Stimulated activated CD8-positive, alpha-beta memory T cell treated with anti-CD3 and anti-CD28 coated beads, Interleukin-2, amount 100 ng/mL, for 48 hours (primary cell): ENCODE data around the gene PDE4D.

Experiments used
- DNase-seq, 2 donors: peaks; one replicate each; pipeline ENCODE4 v3.0.0-alpha.2; 2020; ENCODE audit warnings: low read depth in 2 of 2

PDE4D gene

DNA sequence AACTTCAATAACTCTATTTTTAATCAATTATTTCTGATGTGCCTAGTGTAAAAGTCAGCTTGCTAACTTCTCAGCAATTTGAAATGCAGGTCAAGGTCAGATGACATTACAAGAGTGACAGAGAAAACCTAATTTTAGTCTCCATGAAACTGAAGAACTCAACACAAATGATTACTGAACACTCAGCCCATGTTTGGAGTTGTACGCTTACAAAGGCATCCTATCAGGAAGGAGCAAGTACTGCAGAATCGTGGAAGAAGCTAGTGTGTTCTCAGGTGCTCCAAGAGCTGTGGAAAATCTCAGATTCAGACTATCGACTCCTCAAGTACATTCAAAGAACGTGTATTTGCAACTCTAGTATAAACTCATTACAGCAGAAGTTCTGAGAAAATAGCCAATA is 526.7 kb downstream of the PDE4D start:
- no peak for DNase-seq

DNA sequence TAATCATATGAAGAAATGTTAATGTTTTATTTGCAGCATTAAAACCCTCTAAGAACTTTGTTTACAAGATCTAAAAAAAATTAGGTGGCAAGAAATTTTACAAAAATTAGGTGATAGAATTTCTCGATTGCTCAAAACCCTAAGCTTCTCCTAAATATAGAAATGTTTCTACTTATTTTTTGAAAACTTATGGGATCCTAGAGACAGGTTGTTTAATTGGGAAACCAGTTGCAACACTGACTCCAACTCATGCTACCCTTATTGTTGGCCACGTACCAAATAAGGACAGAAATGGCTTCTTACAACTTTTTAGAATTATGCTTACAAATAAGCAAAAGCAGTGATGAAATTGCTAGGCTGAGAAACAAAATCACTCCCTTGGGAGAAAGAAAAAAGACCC is 531.1 kb downstream of the PDE4D start:
- no peak for DNase-seq

DNA sequence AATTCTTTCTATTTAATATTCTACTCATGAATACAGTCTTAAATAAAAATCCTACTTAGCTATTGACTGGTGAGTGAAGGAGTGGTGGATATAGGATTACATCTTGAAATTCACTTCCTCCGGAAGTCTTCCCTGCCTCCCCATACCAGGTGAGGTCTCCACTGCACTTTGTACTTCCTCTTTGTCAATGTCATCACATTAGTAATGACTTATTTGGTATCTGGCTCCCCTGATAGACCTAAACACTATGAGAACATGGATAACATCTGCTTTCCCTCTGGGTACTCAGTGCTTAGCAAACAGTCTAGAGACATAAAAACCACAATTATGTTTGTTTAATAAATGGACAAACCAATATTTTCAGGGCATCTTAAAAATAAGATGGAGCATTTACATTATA is 532.1 kb downstream of the PDE4D start:
- DNase-seq = no peak

DNA sequence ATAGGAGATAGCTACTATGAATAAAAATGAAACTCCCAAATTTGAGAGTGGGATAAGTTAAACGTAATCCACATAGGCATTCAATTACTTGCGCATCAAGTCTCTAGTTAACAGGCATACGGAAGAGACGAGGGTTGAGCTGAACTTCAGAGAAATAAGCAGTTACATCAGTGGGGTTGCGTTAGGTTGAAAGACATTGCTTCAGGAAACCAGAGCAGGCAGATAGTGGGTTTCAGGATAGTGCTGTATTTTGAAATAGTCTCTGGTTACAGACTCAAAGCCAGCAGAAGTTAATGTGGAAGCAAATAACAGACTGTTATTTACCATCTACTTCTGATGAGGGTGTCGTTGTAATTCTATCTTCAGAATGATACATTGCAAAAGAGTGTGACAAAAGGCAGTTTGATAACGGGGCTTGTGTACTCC is 533.4 kb downstream of the PDE4D start:
- DNase-seq = no peak

DNA sequence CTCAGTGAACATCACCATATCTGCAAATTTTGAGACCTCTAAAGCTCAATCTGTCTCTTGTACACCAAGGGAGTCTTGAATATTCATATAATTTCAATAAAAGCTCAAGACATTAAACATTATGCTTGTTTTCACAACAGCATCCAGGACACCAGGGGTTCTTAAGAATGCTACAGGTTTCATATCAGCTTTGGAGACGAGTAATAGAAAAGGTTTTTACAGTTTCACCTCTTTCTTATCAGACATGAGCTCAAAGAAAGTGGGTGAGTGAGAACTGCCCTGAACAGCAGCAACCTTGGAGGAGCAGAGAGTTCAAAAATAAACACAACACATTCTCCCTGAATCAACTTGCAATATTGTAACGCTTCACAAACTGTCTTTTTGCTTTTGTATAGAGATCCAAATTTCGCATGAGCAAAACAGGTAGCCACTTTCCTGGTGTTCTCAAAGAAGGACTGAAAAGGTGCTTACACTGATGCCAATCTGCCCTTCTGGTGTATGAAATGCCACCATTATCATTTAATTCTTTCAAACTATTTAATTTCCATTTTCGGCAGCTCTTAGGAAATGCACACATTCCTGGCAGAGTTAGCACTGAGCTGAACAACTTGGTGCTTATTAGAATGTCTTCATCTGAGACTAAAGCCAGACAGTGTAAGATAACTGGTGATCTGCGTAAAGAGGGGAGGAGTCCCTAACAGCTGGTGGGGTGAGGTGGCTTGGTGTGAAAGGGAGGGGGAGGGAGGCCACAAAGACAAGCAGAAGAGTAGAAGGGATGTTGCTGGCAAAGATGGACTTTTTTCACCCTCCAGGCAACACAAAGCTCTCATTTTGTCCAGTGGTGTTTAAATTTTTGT is 535.3 kb downstream of the PDE4D start:
- DNase-seq = no peak

DNA sequence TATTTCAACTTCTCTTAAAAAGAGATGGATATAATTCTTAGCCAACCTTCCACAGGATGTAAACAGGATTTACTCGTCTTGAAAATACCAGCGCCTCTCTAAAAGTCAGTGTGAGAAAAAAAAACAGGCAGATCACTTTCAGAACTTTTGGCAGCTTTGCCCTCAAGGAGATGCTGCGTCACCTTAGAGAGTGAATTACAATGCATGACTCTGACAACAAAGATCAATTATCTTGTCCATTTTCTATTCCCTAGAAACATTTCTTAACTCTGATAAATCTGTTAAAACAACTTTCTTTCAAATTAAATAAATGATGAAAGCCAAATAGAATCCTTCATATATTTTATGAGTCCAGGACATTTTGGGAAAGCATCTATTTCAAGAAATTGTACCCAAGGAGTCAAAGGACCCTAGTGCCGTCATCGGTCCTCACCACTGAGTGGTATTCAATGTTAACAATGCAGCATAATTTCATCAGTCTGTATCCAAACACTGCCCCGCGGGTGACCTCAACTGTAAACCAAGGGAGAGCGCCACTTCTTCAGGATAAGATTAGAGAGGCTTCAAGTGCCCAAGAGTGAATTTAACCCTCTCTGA is 536.0 kb downstream of the PDE4D start:
- DNase-seq = no peak

DNA sequence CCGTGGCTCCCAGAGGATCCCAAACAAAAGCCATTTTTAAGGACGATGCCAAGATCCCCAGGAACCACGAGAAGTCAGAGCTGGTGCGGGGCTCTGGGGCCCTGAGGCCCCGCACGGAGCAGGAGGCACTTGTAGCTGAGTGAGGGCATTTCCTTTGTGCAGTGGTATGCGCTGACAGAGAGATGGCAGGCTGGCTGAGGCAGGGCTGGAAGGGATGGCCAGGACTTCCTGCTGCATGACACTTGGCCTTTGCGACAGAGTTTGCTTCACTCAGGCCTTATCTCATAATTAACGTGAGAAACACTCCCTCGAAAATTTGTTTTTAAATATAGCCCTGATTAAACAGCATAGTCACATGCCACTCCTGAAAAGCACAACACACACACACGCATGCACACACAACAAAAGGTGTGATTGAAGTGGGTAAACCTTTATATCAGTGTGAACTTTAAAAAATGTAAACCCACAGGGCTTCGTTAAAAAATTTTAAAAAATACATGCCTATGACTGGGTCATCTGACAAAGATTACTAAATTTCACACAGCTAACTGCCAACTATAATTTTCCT is 536.6 kb downstream of the PDE4D start:
- DNase-seq = no peak

DNA sequence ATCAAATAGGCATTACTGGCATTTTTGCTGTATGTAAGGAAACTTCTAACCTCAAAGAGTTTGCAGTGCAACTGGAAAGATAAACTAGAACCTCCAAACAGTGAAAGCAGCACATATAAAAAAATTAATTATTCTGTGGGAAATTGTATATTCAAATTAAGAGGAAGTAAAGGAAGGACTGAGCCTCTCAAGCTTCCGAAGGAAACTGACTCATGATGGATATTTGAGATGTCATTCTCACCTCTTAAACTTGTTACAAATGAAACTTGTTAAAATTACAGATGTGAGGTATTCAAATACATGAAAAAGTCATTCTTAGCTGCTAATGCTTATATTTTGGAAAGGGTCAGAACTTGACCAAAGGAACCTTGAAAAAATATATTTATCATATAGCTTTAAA is 538.7 kb downstream of the PDE4D start:
- DNase-seq = no peak

DNA sequence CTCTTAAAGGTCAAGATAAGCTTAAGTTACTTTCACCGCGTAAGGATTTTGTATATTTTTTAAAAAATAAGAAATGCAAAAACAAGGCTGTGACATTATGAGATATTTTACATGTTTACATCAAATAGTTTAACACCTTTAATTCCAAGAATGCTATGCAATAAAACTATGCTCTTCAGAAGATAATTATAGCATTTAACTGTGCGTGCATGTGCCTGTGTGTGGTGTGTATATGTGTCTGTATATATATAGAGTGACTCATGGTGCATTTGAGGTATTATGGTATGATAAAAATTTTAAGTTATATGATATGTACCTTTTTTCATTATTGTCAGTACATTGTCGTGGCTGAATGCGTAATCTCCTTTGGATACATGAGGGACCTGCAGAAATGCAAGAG is 539.3 kb downstream of the PDE4D start:
- no peak for DNase-seq

DNA sequence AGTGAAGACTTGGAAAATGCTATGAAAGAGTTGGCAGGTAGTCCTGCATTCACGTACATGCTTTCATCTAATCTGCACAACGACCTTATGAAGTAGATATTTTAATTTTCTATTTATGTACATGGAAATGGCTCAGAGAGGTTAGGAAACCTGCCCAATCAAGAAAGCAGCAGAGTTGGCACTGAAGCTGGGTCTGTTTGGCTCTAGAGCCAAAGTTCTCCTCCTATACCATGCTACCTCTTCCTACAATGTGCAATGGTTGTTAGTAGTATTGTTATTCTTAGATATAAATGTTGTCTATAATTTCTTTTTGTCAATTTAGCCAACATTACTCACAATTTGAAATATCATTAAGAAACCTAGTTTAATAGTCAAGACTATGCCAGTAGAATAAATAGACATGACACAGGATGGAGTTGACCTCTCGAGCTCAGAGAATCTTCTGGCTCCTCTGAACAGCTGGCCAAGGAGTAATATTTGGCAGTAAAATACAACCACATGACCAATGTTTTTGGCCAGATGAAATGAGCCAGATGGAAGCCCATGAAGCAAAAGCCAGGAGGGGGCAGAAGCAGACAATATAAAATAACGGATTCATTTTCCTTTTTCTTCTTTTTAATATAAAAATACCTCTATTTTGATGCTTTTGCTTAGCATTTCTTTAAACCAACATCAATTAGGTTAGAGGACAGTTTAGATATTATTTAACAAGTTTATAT is 542.3 kb downstream of the PDE4D start:
- DNase-seq = no peak

DNA sequence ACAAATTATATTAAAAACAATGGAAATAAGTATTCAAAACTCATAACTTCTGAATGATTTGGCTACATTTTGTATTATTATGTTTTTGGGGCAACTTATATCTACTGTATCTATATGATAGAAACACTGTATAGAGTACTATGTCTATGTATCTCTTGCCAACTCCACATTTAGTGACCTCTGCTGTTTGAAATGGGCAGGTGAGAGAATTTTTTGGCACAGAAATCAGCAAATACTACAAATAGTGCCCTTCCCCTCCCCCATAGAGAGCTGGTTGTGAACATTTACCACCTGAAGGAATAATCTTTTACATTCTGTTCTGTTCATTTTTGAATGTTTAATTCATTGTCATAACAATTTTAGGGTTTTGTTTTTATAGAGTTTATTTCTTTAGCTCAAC is 545.3 kb downstream of the PDE4D start:
- no peak for DNase-seq

DNA sequence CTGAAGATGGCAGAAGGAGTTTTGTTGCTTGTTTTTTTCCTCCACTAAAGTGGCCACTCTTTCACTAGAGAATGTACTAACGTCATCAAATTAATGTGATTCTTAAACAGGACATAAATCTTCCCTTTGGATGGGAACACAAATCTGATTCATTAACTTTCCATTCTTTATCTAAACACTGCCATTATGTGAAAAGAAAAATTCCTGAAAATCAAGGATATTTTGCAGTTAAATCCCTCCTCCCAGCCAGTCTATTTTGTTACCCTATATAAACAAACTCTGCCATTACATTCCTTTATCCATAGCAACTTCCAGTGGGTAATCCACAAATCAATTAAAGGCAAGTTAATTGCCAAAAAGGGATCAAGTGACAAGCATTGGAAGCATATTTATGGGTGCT is 546.5 kb downstream of the PDE4D start:
- DNase-seq = no peak

DNA sequence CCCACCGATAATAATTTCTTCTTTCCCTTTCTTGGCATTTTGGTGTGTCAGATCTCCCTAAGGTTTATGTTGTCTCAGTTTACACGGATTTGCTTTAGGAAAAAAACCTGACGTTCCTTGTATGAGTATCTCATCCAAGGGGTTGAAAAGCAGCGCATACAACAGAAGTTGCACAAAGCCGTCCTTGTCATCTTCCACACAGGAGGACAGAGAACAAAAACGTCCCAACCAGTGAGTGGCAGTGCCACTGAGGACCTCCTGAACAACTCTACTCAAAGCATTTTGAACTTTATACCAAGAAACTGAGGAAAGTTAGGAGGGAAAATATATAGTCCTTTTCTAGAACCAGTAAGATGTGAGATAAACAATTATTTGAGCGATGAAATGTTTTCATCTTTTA is 547.0 kb downstream of the PDE4D start:
- DNase-seq = no peak

DNA sequence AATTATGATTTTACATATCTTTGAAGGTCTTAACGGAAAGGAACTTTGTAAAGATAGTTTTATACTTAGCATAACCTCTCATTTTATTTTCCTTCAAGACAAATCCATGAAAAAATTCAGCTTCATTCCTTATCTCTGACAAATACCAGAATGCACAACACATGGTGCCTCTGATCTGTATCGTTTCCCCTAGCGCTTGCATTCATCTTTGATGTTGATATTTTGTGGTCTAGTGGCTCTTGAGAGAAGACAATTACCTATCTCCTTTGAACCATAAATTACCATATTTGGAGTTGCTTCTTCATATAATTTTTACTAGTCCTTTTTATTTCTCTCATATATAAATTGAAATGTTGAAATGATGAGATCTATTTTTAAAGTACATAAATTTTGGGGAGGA is 551.3 kb downstream of the PDE4D start:
- no peak for DNase-seq

DNA sequence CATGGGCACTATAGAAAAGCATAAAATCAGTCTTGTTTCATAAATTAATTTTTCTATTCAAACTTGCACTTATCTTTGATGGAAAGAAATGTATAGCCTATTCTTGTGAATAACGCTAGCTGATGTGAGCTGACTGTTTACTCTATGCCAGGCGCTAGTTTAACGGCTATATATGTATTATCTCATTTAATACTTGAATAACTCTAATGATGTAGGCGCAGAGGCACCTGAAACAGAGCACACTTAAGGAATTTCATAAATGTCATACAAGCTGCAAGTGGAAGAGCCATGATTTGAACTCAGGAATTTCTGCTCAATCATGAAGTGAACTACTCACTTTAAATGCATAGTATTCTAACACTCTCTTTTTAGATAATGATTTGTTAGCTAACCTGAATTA is 551.8 kb downstream of the PDE4D start:
- no peak for DNase-seq

DNA sequence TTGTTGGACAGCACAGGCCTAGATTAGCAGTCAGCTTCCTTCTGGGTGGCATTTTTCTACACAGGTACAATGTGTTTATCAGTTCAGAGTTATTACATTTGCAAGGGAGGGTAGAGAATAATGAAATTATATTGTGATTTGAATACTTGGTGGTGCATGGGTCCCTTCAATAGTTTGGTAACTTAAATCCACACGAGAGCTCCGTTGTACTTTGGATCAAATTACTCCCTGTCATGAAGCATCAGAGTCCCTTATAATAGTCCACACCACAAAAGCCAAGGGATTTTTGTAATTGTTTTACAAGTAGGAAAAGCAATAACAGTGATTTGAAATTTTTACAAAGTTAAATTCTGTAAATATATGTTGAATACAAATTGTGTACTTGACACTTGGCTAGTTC is 552.4 kb downstream of the PDE4D start:
- DNase-seq = no peak

DNA sequence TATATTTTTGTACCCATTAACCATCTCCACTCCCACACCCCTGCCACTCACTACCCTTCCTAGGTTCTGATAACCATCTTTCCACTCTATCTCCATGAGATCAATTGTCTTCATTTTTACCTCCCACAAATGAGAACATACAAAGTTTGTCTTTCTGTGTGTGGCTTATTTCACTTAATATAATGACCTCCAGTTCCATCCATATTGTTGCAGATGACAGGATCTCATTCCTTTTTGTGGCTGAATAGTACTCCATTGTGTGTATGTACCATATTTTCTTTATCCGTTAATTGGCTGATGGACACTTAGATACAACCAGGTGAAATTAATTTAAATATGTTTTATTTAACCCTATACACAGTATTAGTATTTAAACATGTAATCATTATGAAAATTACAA is 552.9 kb downstream of the PDE4D start:
- no peak for DNase-seq

DNA sequence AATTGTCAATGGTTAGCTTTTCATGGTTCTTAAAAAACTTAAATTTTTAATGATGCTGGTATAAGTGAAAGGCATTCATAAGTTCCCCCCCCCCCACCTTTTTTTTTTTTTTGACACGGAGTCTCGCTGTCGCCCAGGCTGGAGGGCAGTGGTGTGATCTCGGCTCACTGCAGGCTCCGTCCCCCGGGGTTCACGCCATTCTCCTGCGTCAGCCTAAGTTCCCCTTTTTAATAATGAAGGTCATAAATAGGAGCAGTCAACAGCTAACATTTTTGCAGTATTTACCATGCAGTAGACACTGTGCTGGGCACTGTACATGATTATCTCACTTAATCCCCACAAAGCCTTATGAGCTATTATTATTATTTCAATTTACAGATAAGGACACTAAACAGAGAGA is 556.3 kb downstream of the PDE4D start:
- no peak for DNase-seq

DNA sequence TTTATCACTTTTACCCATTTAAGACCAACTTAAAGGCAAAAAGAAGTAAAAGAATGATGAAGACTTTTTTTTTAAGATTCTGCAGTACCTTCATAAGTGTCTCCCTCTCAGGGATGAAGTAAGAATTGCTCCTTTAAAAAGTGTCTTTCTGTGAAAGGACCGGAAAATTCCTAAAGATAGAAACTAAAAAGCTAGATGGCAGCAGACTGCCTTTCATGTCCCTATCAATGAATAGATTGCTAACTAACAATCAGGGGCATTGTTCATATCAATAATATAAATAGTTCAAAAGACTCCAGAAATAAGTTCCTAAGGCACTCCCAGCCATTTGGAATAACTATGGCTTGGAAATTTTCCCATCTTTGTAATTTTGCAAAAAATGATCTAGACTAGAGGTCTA is 558.0 kb downstream of the PDE4D start:
- no peak for DNase-seq

DNA sequence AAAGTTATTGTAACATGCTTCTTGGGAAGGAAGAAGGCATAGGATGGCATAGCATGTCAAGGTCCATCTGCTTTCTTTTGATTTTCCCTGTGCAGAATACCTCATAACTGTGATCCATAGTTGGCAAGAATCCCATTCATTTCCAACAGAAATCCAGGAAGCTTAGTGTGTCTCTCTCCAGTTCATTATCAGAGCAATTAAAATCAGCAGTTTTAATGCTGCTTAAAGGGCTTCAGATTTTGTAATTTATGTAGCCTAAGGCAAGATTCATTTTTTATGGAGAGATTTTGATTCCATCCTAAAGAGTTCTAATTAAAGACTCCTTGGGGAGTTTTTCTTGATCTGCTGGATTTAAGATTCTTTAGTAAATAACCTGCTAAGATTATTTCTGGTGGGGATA is 560.1 kb downstream of the PDE4D start:
- DNase-seq = no peak

DNA sequence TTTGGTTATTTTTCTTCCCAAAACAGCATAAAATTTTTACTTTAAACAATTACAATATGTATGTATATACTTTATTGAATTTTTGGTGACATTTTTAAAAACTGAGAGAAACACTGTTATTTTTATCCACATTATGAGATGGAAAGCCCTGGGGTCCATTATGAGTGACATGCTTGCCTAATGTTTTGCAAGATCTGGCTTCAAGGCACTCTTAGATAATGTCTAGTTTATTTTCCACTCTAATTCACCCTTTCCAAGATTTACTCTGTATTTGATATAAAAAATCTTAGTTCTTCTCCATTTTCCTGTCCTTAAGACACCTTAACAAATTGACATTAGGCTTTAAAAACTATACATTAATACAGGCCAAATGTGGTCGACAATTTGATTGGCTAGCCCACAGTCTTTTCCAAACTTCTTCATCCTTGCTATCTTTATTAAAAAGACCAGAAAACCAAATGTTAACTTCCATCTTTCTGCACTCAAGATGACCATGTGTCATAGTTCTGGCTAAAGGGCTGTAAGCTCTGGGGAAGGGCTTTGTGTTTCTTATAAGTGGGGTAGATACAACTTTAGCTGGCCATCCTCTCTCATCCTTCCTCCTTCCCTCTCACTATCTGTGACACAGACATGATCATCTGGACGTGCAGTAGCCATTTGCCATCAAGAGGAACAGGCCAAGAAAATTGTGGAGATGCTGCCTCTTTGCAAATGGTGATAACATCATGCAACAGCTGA is 561.1 kb downstream of the PDE4D start:
- DNase-seq = no peak

DNA sequence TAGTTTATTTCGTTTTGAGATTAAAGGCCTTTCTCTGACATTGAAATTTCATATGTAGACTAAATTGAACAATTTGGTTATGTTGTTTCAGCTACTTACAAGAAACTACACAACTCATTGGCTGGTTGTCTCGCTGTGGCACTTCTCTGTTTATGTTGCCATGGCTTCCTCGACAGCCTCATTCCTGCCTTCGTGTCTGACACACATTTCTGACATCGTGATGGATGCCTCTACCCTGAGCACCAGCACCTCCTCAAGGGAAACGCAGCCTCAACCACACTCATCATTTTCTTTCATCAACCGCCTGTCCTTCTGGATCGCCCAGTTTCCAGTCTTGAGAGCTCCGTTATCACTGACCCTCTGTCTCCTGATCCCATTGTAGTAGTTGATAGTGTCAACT is 562.8 kb downstream of the PDE4D start:
- DNase-seq = no peak
